GM21528 (cell line): Measurements from ENCODE around the gene COL23A1.

Source experiments
- ATAC-seq: cut with Tn5 transposase; IDR thresholded peaks from one replicate; pipeline ENCODE4 v1.9.1; 2021; ENCODE audit warnings: mild to moderate bottlenecking, moderate library complexity; ENCODE audit not compliant: unreplicated experiment, low FRiP score

The COL23A1 gene

GRCh38 chr5:178589180-178590140, 733 bp downstream of the COL23A1 start:
- no peak for ATAC-seq

GRCh38 chr5:178588769-178589168, 1.4 kb downstream of the COL23A1 start:
- ATAC-seq: no peak

GRCh38 chr5:178587763-178588611, 2.2 kb downstream of the COL23A1 start:
- ATAC-seq: no peak

- ATAC-seq: no peak
Observed at GRCh38 chr5:178586396-178586795, 3.8 kb downstream of the COL23A1 start.

- peak; percentile 78 for ATAC-seq
Observed at GRCh38 chr5:178585421-178585820, 4.8 kb downstream of the COL23A1 start.

GRCh38 chr5:178583279-178583678, 6.9 kb downstream of the COL23A1 start:
- ATAC-seq: no peak

GRCh38 chr5:178582291-178582690, 7.9 kb downstream of the COL23A1 start:
- no peak for ATAC-seq

- no peak for ATAC-seq
Observed at GRCh38 chr5:178581621-178582020, 8.6 kb downstream of the COL23A1 start.

GRCh38 chr5:178580271-178580955, 9.8 kb downstream of the COL23A1 start:
- no peak for ATAC-seq

GRCh38 chr5:178577944-178578343, 12.2 kb downstream of the COL23A1 start:
- no peak for ATAC-seq

GRCh38 chr5:178577376-178577839, 12.8 kb downstream of the COL23A1 start:
- ATAC-seq: no peak

- ATAC-seq: no peak
Observed at GRCh38 chr5:178576591-178577351, 13.4 kb downstream of the COL23A1 start.

- ATAC-seq: no peak
Observed at GRCh38 chr5:178573216-178573615, 17.0 kb downstream of the COL23A1 start.

- no peak for ATAC-seq
Observed at GRCh38 chr5:178572617-178573016, 17.6 kb downstream of the COL23A1 start.

GRCh38 chr5:178569485-178569884, 20.7 kb downstream of the COL23A1 start:
- no peak for ATAC-seq

GRCh38 chr5:178564811-178565550, 25.2 kb downstream of the COL23A1 start:
- no peak for ATAC-seq

- no peak for ATAC-seq
Observed at GRCh38 chr5:178564397-178564796, 25.8 kb downstream of the COL23A1 start.

GRCh38 chr5:178563621-178564020, 26.6 kb downstream of the COL23A1 start:
- ATAC-seq: no peak

- no peak for ATAC-seq
Observed at GRCh38 chr5:178561746-178562264, 28.4 kb downstream of the COL23A1 start.
